HCEC 1CT (cell line): ENCODE measurements around the gene GPHN.

ENCODE experiments used
- DNase-seq: peaks from one replicate; pipeline ENCODE4 v3.0.0-alpha.2; 2017

GPHN gene

DNA sequence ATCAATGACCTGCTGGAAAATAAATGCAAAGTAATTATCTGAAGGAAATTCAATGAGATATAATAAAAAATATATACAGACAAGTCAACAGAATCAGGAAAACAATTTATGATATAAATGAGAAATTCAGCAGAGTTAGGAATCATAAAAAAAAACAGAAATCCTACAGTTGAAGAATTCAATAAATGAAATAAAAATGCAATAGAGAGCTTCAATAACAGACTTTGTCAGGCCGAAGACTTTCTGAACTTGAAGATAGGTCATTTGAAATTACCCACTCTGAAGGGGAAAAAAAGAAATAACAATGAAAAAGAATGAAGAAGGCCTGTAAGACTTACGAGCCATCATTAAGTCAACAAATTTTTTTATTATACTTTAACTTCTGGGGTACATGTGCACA, 665.8 kb downstream of the GPHN start:
- no peak for DNase-seq

DNA sequence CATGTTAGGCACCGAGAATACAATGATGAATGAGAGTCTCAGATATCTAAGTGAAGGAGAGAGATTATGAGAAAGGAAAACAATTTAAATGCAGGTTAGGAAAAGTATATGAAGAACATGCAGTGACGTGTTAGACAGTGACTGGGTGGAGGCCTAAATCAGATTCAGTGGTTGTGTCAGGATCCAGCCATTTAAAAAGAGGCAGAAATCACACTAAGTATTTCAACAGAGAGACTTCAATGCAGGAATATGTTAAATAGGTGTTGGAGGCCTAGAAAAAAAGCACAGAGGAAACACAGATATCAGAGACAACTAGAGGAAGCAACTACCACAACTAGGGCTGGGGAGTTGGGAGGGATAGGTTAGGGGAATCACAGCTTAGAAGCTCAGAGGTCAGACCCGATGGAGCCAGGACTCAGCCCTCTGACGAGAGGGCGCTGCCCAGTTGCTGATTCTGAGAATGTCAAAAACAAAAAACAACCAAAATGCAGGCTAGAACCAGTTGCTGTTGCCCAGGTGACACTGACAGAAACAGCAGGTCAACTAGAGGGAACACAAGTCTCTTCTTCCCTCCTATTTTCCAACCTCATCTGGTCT, 678.3 kb downstream of the GPHN start:
- no peak for DNase-seq

DNA sequence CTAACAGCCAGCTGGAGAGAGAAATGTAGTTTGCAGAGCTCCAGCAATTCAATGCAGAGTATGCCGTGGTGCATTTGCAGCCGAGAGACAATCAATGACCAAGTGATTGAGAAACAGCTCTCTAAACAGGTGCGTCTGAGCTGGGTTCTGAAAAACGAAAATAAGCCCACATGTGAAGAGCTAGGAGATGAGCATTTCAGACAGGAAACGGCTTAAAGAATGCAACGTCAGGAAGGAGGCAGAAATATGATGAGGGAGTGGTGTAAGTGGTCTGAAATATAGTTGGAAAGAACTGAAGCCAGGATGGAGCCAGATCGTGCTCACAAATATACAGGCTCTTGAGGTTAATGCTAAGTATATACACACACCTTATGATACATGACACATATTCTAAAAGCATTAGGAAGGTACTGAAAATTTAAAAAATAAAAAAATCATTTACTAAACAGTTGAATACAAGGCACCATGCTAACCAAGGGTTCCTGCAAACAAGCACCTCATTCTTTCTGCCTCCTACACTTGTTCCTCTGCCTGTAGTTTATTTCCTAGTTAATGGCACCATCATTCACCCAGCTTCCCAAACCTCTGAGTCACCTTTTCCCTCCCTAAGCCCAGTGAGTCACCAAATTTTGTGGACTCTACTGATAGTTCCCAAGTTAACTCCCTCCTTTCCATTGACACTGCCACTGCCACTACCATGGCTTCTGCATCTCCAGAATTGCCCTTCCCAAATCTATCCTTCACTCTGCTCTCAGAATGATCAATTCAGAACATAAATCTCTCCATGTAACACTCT, 679.0 kb downstream of the GPHN start:
- DNase-seq, result peak; percentile 89

DNA sequence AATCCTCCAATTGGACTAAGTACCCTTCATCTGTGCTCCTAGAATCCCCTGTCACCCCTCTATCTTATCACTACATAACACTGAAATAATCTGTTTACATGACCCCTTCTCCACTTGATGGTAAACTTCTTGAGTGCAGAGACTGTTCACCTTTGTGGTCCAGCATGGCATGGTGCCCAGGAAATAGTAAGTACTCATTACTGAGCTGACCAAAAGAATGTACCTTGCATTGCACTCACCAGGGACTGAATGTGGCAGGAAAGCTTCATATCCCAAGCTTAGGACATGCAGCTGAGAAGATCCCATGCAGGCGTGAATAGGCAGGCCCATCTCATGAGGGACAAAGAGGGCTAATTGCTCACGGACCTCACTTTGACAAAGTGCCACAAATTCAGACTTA, 679.9 kb downstream of the GPHN start:
- peak; percentile 58 for DNase-seq

DNA sequence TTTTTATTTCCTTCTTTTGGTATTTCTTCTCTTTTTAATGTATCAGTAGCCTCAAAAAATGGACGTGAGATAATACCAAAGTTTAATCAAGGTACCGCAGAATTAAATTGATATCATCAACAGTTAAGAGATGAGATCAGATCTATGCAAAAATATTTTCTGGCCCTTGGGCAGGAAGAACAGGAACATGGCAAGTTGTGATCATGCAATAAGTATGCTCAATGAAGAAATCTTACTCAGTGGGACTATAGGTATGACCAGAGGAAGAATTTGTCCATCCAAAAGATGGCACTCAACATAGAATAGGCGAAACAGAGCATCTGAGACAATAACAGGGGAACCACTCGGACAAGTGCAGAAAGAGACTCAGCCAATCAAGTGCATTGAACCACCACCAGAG, 680.4 kb downstream of the GPHN start:
- no peak for DNase-seq

DNA sequence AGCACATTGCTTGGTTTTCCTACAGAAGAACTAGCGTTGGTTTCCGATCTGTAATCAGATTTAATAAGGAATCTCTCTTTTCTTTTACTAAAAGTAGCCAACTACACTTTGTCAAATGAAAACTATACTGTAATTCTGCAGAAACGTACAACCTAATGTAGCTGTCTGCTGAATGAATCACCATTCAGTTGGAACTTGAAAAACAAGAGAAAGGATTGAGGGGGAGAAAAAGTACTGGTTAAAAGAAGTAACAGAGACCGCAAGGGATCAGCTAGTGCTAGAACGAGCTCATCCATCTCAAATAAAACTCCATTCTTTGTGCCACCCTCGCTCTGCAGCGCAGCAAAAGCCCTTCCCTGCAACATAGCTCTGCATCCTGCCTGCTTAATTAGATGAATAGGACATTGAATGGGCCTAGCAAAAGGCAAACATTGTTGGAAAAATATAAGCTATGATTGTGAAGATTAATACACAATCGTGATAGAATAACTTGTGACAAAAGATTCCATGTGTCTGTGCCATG, 683.9 kb downstream of the GPHN start:
- DNase-seq, result no peak

DNA sequence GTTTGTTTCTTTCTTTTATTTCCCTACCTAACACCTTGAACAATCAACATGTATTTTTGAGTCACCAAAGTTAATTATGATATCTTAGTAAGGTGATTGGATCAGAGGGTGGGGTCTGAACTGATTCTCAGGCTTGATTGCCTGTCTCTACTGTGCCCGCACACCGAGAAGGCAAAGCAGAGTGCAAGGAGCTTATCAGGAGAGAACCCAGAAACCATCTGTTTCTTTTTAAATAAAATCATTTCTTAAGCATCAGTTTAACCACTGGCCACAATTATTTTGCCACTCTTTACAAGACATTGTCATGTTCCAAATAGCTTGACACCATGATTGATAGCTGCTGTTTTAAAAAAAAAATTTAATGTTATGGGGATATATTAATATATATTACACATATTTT, 684.4 kb downstream of the GPHN start:
- no peak for DNase-seq

DNA sequence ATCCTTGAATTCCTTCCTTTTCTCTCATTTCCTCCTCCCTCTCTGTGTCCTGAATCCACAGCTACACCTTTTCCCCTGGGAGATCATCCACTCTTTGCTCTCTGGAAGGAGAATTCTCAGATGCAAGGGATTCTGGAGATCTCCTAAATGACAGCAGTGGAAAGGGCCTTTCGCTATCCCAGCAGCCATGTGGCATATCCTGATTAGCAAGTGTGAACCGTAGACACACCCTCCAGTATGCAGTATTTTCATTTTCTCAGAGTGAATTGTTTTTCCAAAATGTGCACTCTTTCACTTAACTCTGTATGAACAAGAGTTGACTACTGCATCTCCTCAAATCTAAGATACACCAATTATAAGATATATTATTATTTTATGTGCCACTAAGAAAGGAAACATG, 687.3 kb downstream of the GPHN start:
- DNase-seq, result no peak

DNA sequence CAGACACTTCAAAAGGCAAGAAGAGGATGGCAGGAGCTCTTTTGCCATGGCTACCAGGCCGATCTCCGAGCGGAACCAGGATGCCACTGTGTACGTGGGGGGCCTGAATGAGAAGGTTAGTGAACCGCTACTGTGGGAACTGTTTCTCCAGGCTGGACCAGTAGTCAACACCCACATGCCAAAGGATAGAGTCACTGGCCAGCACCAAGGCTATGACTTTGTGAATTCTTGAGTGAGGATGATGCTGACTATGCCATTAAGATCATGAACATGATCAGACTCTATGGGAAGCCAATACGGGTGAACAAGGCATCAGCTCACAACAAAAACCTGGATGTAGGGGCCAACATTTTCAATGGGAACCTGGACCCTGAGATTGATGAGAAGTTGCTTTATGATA, 691.1 kb downstream of the GPHN start:
- DNase-seq, result no peak

DNA sequence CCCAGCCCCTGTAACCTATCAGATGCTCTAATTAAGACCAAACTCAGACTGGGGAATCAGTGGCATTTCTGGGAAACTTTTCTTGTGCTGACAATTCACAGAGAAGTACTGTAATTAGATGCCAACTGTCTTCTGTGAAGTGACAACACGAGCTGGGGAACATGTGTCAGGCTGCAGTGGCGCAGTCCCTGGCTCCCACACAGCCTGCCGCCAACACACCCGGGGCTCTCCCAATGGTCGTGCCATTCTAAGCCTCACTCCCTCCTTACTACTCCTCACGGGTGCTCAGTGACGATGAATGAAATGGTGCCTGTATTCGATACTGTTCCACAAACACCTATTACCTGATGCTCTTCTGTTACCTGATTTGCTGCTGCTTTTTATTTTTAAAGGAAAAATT, 699.9 kb downstream of the GPHN start:
- DNase-seq, result no peak

DNA sequence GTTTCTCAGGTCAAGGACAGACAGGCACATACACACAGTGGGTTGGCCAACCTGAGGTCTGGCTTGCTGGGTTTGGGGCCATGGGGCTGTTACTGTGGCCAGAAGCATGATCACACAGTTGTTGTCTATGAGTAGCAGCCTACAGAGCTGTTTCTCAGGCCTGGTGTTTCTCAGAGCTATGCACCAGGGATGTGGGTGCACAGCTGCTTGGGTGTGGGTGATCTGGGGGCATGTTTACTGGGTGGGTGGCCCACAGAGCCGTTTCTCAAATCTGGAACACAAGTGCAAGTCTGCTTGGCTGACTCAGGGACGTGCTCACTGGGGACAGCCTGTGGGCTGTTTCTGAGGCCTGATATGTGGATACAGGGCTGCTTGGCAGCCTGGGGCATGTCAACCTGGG, 710.2 kb downstream of the GPHN start:
- no peak for DNase-seq

DNA sequence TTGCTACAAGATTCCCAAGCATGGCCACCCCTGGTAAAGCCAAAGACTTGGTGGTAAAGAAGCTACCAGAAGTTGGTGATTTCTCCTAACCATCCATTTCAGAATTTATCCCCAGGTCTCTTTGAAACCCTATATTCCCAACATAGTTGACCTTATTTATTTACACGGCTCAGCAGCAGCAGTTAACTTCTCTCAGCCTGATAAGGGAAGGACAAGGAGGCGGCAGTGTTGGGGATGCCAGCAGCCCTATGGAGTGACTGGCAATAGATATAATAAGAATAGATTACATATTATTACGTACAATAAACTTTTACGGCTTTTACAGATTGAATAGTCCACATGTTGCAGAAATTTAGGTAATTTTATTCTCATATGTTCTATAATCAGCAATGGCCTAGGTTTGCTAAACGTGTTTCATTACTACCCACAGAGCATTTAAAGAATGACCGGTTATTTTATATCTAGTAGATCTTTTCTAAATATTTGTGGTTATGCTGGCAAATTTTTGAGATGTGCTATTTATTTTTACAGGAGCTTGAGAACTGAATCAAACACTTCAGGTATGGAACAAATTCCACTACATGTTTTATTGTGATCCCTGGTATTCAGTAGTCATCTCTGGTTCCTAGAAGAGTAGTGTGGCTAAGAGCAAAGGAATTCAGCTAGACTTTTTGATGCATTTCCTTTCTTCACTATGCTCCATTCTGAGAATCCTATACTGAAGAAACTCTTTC, 713.5 kb downstream of the GPHN start:
- peak; percentile 84 for DNase-seq

DNA sequence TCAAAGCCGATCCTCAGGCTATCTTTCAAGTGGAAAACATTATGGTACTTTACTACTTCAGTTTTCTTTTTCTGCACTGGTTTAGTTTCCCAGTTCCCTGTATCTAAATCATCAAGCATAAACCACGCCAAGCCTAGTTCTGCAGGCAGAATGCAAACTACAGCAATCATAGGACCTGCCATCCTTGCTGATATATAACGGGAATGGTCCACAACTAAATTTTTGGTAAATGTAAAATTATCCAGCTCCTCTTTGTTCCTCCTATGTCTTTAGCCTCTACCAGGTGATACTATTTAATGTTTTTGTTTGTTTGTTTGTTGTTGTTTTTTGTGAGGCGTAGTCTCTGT, 714.0 kb downstream of the GPHN start:
- no peak for DNase-seq

DNA sequence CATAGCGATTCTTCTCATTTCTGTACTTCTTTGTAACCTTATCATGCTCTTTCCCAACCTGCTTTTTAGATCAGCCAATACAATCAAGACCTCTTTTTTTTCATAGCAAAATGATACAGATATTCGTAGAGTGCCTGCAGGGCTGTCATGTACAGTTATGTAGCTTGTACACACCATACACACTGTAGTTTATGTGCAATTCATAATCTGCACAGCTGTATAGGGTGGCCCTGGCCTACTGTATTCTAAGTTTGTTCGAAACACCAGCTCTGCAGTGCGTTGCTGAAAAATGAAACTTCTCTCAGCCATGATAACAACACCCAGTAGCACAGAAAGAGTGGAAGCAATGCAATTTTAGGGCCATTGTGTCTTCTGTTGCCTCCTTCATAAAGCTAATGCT, 717.6 kb downstream of the GPHN start:
- DNase-seq, result no peak

DNA sequence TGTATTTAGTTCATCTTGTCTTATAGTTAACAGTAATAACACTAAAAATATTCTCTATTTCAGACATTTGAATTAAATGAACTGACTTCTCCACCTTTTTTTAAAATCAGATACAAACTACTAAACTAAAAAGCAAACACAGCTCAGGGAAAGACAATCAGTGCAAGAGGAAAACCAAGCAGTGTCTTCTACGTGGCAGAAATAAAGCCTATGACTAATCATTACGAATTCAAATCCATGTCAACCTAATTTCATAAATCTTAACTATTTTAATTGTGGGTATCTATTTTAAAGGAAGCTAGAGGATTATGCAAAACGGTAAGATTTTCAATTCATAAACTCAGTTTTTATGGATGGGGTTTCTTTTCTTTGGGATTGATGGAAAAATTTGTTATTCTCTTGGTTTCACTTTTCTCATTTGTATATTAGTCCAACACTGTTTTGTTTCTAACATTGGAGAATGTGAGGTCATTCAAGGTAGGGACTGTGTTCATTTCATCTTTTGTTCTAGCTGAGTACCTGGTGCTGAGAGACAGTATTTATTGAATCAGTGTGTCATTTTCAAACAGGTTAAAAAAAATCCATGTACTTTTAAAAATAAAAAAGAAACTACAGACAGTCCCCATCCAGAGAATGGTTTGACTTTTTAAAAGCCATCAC, 720.5 kb downstream of the GPHN start:
- peak; percentile 74 for DNase-seq
